ENCODE measurements around the gene KRTAP5-1.
"Not testable (repeated sequence)": the region's sequence is repeated elsewhere in the genome, so short reads cannot be mapped to it uniquely, and the experiment has no call there.

The KRTAP5-1 gene

DNA sequence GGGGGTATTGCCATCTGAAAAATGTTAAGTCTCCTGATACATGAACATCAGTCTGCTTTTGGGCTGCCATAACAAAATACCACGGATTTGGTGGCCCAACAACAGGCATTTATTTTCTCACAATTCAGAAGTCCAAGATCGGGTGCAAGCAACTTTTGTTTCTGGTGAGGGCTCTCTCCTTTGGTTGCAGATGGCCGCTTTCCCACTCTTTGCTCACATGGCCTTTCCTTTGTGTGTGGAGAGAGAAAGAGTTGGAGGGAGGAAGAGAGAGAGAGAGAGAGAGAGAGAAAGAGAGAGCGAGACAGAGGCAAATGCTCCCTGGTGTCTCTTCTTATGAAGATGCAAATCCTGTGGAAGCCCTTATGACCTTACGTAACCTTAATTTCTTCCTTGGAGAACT is 15.5 kb upstream of the KRTAP5-1 start:
- no peak for DNase-seq

DNA sequence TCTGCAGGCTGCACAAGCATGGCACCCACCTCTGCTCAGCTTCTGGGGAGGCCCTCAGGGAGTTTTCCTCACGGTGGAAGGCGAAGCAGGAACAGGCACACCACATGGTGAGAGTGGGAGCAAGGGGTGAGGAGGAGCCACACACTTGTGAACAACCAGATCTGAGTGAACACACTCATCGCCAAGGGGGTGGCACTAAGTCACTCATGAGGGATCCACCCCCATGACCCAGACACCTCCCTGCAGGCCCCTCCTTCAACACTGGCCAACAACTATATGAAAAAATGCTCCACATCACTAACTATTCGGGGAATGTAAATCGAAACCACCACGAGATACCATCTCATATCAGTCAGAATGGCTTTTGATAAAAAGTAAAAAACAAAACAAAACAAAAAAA is 13.7 kb upstream of the KRTAP5-1 start:
- no peak for DNase-seq

DNA sequence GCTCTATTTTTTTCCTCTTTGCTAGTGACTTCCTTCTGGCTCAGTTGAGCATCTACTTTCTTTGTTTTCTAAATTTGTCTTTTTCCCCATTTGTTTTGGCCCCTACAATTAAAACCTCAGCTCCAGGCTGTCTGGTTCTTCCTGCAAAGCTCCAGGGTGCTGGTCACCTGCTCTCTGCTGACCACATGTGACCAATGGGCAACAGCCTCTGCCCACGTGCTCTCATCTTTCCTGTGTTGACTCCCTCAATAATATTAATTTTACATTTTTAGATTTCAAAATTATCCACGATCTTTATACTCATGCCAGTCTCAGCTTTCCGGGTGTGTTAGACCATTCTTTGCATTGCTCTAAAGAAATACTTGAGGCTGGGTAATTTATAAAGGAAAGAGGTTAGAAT is 13.3 kb upstream of the KRTAP5-1 start:
- not testable (repeated sequence) for DNase-seq

DNA sequence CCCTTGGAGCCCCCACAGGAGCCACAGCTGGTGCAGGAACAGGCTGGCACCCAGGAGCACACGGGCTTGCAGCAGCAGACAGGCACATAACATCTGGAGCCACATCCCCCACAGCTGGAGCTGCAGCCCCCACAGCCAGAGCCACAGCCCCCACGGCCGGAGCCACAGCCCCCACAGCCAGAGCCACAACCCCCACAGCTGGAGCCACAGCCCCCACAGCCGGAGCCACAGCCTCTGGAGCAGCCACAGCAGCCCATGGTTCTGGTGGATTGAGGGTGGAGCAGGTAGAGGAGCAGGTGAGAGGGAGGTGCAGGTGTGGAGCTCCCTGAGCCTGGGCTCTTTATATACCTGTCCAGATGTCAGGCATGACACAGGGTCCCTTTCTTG is 12.9 kb upstream of the KRTAP5-1 start, which contains the start of gene KRTAP5-2:
TSS of gene KRTAP5-2 (minus strand) at position 301 of the 387 bp plus-strand sequence. CDS start at position 257, 44 bp downstream.
- no peak for DNase-seq

DNA sequence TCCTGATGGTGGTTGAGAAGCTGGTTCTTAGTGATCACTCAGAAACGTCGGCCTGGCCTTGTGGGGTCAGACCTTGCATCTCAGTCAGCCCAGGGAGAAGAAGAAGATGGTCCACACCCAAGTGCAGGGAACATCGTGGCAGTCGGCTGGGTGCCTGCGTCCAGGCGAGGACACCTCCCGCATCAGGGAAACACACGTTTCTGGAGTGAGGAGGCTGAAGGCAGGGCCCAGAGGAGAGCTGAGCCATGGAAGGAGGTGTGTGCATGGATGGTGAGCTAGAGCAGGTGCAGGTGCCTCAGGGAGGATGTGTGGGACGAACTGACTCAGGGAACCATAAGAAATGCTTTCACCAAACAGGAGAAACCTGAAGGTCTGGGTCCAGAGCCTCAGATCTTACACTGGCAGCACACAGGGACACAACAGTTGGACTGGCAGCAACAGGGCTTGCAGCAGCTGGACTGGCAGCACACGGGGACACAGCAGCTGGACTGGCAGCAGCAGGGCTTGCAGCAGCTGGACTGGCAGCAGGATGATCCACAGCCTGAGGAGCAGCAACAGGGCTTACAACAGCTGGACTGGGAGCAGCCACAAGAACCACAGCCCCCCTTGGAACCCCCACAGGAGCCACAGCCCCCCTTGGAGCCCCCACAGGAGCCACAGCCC is 12.4 kb upstream of the KRTAP5-1 start:
- DNase-seq: no peak

DNA sequence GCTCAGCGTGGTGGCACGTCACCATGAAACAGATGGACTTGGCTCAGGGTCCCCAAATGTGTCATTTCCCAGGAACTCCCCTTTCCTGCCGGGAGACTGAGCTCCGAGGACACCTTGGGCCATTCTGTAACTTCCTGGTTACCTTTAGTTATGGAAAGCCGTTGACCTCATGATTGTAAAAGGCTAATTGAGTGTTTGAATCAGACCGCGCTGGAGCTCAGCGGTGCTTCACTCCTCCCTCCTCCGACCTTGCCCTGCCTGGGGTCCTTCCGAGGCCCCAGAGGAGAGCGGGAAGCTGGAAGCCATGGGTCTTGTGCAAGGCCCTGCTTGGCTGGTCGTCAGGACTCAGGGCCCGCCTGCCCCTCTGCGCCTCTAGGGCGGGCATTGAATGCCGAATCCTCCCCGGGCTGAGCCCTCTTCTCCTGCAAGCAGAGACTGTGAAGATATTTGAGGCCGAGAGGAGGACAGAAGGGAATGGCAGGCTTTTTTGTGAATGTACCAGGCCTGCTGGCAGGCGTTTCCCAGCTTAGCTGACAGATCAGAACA is 11.6 kb upstream of the KRTAP5-1 start:
- DNase-seq: not testable (repeated sequence)

DNA sequence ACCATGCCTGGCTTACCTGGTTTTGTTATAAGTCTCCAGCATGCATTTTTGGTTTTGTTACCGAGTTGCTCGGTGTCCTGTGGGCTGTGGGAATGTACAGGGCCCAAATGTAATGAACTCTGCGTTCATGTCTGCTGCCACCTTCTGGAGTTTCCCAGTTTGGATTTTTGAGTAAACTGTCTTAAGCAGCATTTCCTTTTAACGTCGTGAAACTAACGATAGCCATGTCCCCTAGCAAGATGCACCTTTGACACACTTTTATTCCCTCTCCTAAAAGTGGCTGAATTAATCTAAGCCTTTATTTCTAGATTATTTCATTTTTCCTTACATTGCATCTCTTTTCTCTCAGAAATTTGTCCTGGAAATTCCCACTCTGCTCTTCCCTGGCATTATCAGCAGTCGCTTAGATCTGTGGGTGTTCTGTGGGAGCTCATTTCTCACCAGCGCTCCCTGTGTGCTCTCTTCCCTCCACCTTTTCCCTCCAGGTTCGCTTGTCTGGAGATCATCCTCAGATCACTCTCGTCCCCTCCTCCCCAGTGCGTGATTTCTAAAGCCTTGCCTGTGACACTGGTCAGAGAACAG is 11.0 kb upstream of the KRTAP5-1 start:
- DNase-seq: not testable (repeated sequence)

DNA sequence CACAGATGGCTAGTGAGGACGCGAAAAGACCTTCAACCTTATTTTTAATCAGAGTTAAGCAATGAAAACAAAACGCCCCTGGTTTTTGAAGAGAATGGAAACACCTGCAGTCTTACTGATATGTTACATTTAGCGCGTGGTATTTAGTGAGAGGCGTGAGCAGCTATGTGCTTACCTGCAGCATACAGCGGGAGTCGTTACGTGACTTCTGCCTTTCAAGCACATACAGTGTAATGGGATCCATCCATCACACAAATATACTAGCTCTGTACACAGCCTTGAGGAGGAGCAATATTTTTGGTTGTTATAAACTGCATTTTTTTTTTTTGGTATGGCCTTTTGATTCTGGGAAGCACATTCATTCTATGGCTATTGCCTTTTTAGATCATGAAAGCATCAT is 7.5 kb upstream of the KRTAP5-1 start:
- peak; percentile 9 for DNase-seq

DNA sequence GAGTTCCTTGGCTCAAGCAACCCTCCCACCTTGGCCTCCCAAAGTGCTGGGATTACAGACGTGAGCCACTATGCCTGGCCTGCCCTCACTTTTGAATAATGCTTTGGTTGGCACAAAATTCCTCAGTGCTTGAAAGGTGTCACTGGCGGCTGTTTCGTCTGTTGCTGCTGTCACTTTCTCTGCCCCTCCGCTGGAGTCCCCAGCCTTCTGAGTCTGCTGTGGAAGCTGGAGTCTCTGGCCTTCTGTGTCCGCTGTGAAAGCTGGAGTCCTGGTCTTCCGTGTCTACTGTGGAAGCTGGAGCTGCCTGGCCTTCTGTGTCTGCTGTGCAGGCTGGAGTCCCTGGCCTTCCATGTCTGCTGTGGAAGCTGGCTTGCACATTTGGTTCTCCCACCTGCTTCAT is 4.9 kb upstream of the KRTAP5-1 start:
- no peak for DNase-seq

DNA sequence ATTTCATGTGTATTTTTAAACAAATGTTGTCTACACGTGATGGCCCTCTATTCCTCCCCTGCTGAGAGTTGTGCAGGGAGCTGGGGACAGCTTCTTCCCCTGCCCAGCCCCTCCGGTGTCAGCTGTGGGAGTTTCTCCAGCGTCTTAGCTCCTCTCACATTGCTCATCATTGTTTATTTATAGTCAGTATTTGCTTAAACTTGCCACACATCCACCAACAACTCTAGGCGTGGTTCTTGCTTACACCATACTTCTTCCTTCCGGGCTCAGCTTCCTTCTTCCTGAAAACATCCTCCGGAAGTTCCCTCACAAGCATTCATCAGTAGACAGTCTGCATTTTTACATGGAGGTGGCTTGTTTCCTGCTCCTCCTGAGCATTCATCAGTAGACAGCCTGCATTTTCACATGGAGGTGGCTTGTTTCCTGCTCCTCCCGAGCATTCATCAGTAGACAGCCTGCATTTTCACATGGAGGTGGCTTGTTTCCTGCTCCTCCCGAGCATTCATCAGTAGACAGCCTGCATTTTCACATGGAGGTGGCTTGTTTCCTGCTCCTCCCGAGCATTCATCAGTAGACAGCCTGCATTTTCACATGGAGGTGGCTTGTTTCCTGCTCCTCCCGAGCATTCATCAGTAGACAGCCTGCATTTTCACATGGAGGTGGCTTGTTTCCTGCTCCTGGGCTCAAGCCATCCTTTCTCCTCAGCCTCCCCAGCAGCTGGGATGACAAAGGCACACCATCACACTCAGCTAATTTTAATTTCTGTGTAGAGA is 4.3 kb upstream of the KRTAP5-1 start:
- DNase-seq: not testable (repeated sequence)

DNA sequence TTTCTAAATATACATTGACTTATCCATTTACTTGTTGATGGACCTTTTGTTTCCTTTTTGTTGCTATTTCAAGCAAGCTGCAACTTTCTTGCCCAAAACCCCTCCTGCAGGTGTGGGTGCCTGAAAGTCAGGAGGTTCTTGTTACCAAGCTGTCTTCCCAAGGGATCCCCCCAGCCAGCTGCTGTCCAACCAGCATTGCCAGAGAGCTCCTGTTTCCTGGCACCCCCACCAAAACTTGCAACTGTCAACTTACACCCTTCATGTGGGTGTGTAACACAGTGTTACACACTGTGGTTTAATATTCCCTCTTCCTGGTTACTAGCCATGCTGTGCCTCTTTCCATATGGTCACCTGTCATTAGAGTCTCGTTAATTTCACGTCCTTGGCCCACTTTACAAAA is 1.6 kb upstream of the KRTAP5-1 start:
- DNase-seq: no peak

DNA sequence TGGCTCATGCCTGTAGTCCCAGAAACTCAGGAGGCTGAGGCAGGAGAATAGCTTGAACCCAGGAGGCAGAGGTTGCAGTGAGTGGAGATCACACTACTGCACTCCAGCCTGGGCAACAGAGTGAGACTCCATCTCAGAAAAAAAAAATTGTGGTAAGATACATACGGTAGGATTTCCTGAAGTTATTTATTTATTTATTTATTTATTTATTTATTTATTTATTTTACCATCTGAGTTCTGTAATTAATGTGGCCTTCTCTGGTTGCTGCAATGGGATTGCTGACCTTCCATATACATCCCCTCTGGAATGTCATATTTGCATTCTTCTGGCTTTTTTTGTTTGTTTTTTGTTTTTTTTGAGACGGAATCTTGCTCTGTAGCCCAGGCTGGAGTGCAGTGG is 2.2 kb downstream of the KRTAP5-1 start:
- DNase-seq: not testable (repeated sequence)

DNA sequence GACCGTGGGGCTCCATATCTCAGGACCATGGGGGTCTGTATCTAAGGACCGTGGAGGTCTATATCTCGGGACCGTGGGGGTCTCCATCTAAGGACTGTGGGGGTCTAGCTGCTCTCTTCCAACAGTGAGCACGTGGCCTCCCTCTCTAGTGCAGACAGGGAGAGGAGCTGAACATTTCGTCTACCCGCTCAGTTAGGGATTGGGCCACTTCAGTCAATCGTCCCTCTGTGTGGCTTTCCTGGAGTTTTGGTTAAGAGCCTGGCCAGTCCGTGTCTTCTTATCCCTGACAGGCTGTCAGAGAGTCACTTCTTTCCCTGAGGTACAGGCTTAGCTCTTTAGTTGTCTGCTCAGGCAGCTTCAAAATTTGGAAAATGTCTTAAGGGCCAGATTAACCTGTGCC is 3.1 kb downstream of the KRTAP5-1 start:
- no peak for DNase-seq

DNA sequence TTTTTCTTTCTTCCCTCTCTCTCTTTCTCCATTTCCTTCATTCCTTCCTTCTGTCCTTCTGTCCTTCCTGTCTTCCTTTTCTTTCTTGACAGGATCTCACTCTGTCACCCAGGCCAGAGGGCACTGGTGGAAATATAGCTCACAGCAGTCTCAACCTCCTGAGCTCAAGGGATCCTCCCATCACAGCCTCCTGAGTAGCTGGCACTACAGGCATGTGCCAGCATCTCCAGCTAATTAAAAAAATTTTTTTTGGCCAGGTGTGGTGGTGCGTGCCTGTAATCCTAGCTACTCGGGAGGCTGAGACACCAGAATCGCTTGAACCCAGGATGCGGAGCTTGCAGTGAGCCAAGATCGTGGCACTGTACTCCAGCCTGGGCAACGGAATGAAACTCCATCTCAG is 8.3 kb downstream of the KRTAP5-1 start:
- DNase-seq: no peak

DNA sequence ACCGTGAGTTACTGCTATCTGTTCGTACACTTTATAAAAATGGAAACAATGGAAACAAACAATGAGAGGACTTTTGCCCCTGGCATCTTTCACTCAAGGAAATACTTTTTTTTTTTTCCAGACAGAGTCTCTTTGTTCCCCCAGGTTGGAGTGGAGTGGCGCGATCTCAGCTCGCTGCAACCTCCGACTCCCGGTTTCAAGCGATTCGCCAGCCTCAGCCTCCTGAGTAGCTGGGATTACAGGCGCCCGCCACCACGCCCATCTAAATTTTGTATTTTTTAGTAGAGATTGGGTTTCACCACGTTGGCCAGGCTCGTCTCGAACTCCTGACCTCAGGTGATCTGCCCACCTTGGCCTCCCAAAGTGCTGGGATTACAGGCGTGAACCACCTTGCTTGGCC is 9.3 kb downstream of the KRTAP5-1 start:
- not testable (repeated sequence) for DNase-seq

DNA sequence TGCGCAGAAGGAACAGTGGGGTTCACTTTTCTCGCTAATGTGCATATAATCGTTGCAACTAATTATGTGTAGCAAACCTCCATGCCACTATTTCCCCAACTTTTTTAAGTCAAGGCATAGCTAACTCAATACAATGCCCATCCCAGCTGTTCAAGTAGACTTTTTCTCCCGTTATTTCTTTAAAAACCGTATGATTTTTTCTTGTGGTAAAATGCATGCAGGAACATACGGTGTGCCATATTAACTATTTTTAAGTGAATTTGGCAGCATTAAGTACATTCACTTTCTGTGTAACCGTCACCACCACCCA is 10.2 kb downstream of the KRTAP5-1 start:
- DNase-seq: no peak

DNA sequence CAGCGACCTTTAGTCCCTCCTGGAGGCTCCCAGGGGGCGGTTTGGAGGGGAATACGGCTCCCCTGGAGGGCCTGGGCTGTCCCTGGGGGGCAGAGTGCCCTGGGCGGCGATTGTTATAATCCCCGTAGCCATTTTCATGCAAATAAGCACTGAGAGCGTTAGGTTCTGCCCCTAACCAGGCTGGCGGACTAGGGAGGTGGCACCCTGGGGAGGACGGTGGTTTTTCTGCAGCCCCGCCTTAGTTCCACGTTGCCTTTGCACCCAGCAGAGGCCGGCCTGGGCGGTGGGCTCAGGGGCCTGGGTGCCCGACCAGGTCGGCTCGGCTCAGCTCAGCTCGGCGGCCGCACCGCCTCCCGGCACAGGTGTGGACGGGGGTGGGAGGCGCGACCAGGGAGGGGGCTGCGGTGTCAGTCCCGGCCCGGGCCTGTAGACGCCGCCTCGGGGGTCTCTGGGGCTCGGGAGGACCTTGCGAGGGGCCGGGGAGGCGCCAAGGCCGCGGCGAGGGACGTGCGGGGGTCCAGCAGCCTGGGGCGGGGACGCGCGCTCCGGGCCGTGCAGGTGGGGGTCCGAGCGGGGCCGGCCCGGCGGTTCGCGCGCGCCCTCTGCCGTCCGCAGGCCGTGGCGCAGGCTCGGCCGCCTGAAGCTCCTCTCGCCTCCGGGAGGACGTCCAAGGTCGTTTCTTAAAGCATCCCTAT is 10.7 kb downstream of the KRTAP5-1 start:
- peak; percentile 85 for DNase-seq

DNA sequence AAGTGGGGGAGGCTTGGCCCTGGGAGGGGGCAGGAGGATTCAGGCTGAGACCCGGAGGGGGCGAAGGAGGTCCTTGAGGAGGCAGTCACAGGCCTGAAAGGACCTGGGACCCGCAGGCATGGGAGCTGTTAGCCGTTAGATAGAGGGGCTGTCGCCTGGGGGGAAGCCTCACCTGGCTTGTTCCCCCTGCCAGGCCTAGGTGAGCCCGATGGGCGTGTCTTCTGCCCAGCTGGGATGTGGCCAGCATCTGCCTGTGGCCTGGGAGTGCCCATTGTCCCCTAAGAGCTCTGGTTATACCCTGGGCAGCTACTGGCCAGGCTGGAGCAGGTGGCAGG is 11.2 kb downstream of the KRTAP5-1 start:
- peak; percentile 85 for DNase-seq

DNA sequence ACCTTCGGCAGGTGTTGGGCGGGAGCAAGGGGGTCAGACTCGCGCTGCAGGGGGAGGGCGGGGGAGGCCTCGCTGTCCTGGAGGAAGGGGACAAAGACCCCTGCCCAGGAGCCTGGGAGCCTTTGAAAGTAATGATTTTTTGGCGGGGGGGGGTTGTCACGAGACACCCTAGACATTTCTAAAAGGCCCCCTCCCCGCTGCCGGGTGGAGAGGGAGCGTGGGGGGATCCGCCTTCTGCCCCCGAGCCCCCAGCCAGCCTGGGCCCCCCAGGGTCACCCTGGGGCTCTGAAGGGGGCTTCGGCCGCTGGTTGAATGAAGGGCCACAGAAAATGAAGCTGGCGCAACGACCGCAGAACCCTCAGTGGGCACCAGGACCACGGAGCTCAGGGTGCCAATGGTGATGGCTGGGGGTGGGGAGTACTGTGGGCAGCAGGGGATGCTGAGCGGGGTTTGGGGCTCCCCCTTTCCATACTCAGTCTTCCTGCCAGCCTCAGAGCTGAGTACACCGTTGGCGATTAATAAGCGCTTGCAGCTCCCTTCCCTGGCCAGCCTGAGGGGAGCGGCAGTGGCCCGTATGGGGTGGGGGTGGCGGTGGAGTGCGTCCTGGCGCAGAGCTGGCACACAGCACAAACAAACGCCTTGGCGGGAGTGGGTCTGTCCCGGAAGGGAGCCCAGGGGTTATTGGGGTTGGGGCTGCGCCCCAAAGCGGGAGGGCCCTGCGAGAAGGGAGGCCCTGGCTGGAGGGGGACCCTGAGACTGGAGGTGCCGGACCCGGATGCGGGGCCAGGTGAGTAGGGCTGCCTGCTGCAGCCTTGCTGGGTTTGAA is 11.8 kb downstream of the KRTAP5-1 start:
- peak; percentile 32 for DNase-seq

DNA sequence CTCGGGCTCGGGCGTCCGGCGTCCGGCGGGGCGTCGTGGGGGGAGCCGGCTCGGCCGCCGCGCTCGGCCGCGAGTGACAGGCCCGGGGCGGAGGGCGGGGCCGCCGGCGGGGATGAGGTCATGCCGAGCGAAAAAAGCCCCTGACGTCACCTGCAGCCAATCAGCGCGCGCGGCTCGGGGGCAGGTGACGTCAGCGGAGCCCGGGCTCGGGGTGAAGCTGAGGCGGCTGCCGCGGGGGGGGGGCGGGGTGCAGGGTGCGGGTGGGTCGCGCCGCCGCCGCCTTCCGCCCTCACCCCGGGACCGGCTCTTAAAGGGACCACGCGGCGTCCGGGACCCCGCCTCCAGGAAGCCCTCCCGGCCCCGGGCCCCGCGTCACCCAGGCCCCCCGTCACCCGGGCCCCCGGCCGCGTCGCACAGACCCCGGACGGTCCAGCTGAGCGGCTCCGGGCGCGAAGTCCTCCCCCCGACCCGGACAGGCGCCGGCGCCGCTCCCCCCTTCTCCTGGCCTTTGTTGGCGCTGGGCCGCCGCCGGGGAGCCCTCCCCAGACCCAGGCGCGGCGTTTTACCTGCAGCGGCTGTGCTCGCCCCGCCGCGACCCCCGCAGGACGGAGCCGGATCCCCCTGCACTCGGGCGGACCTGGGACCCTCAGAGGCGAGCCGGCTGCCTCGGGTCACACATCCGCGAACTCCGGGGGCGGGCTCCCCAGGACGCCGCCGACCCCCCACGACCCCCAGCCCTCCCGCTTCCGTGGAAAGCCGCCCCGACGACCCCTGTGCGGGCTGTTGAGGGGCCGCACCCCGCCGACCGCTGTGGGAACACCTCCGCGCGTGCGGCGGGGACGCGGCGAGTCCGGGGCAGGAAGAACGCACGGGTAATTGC is 12.6 kb downstream of the KRTAP5-1 start, which contains the start of gene DUSP8:
TSS of gene DUSP8 (minus strand) at position 75 of the 880 bp plus-strand sequence. CDS start 6,445 bp downstream, outside the sequence.
- DNase-seq: peak; percentile 78

DNA sequence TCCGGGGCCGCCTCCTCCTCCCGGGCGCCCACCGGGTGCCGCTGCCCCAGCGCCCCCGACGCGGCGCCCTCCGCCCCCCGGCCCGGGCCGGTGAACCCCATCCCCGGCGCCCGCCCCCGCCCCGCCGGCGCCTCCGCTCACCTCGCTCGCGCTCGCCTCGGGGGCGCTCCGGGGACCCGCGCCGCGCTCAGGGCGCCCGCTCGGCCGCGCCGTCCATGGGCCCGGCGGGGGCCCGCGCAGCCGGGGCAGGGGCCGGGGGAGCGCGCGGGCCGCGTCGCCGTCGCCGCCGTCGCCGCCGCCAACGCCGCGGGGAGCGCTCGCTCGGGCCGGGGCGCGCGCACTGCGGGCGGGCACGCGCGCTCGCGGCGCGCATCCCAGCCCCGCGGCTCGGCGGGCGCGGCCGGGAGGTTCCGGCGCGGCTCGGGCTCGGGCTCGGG is 13.3 kb downstream of the KRTAP5-1 start:
- no peak for DNase-seq
